Activated T-cell treated with anti-CD3 and anti-CD28 coated beads, Interleukin-2, amount 50 U/mL, for 24 hours (primary cell): Measurements from ENCODE around the gene JAK1.

Experiments used
- DNase-seq: peaks from one replicate; pipeline ENCODE4 v3.0.0-alpha.2; 2020
- H3K27ac Mint-ChIP-seq: 2 replicates; pipeline ENCODE4 v1.8.0; 2020; ENCODE audit warnings: mild to moderate bottlenecking, mixed read lengths
- H3K27me3 Mint-ChIP-seq: 2 replicates; pipeline ENCODE4 v1.8.0; 2020; ENCODE audit warnings: mixed read lengths
- H3K36me3 Mint-ChIP-seq: 2 replicates; pipeline ENCODE4 v1.8.0; 2020; ENCODE audit warnings: low read depth, mixed read lengths
- H3K4me1 Mint-ChIP-seq: 2 replicates; pipeline ENCODE4 v1.8.0; 2020; ENCODE audit warnings: low read depth, mixed read lengths
- H3K4me3 Mint-ChIP-seq: 2 replicates; pipeline ENCODE4 v1.8.0; 2020; ENCODE audit warnings: mild to moderate bottlenecking, moderate library complexity, mixed read lengths
- H3K9me3 Mint-ChIP-seq: 2 replicates; pipeline ENCODE4 v1.8.0; 2020; ENCODE audit warnings: mixed read lengths

Gene JAK1

GRCh38 chr1:64948216-64948615 is 18.1 kb downstream of the JAK1 start:
- peak overlapping the region; percentile 91 for H3K27ac Mint-ChIP-seq
- peaks cover 76% of the 10 kb centered on the region for H3K4me1 Mint-ChIP-seq
- H3K27me3 Mint-ChIP-seq: no peaks in the 10 kb centered on the region
- H3K9me3 Mint-ChIP-seq: no peaks in the 10 kb centered on the region
- peaks cover 10% of the 10 kb centered on the region for H3K36me3 Mint-ChIP-seq
- no peak overlapping the region for H3K4me3 Mint-ChIP-seq
- no peak for DNase-seq

GRCh38 chr1:64946916-64947315 is 19.4 kb downstream of the JAK1 start:
- H3K27ac Mint-ChIP-seq: peak overlapping the region; percentile 62
- H3K4me1 Mint-ChIP-seq: peaks cover 72% of the 10 kb centered on the region
- H3K36me3 Mint-ChIP-seq: peaks cover 11% of the 10 kb centered on the region

GRCh38 chr1:64944913-64945312 is 21.4 kb downstream of the JAK1 start:
- Mint-ChIP-seq H3K36me3 (peaks cover 11% of the 10 kb centered on the region), H3K27ac (no peak overlapping the region), H3K9me3 (no peaks in the 10 kb centered on the region), H3K4me1 (peaks cover 74% of the 10 kb centered on the region), H3K27me3 (no peaks in the 10 kb centered on the region), H3K4me3 (no peak overlapping the region)
- no peak for DNase-seq

More at GRCh38 chr1:64946916-64947315, 19.4 kb downstream of the JAK1 start:
- no peak overlapping the region for H3K4me3 Mint-ChIP-seq
- no peak for DNase-seq
- H3K27me3 Mint-ChIP-seq: no peaks in the 10 kb centered on the region
- no peaks in the 10 kb centered on the region for H3K9me3 Mint-ChIP-seq

- no peak for DNase-seq
- H3K4me3 Mint-ChIP-seq: no peak overlapping the region
- peaks cover 15% of the 10 kb centered on the region for H3K36me3 Mint-ChIP-seq
- H3K4me1 Mint-ChIP-seq: peaks cover 70% of the 10 kb centered on the region
- no peak overlapping the region for H3K27ac Mint-ChIP-seq
- H3K27me3 Mint-ChIP-seq: no peaks in the 10 kb centered on the region
- no peaks in the 10 kb centered on the region for H3K9me3 Mint-ChIP-seq
Observed at GRCh38 chr1:64942675-64943074, 23.7 kb downstream of the JAK1 start.

GRCh38 chr1:64942118-64942517 is 24.2 kb downstream of the JAK1 start:
- no peak for DNase-seq
- H3K9me3 Mint-ChIP-seq: no peaks in the 10 kb centered on the region
- H3K36me3 Mint-ChIP-seq: peaks cover 21% of the 10 kb centered on the region
- peaks cover 70% of the 10 kb centered on the region for H3K4me1 Mint-ChIP-seq
- no peaks in the 10 kb centered on the region for H3K27me3 Mint-ChIP-seq
- peak overlapping the region; percentile 47 for H3K27ac Mint-ChIP-seq
- H3K4me3 Mint-ChIP-seq: no peak overlapping the region

GRCh38 chr1:64941461-64942117 is 24.8 kb downstream of the JAK1 start:
- H3K27ac Mint-ChIP-seq: peak overlapping the region; percentile 47
- peaks cover 21% of the 10 kb centered on the region for H3K36me3 Mint-ChIP-seq
- peaks cover 68% of the 10 kb centered on the region for H3K4me1 Mint-ChIP-seq
- H3K27me3 Mint-ChIP-seq: no peaks in the 10 kb centered on the region
- H3K9me3 Mint-ChIP-seq: no peaks in the 10 kb centered on the region
- no peak overlapping the region for H3K4me3 Mint-ChIP-seq
- no peak for DNase-seq

- peaks cover 16% of the 10 kb centered on the region for H3K36me3 Mint-ChIP-seq
- H3K4me3 Mint-ChIP-seq: no peak overlapping the region
- H3K4me1 Mint-ChIP-seq: peaks cover 74% of the 10 kb centered on the region
- H3K9me3 Mint-ChIP-seq: no peaks in the 10 kb centered on the region
- H3K27me3 Mint-ChIP-seq: no peaks in the 10 kb centered on the region
- DNase-seq: no peak
- peak overlapping the region; percentile 45 for H3K27ac Mint-ChIP-seq
Observed at GRCh38 chr1:64940025-64940424, 26.3 kb downstream of the JAK1 start.

GRCh38 chr1:64938991-64939390 is 27.4 kb downstream of the JAK1 start:
- H3K36me3 Mint-ChIP-seq: peaks cover 16% of the 10 kb centered on the region
- no peak for DNase-seq
- H3K9me3 Mint-ChIP-seq: no peaks in the 10 kb centered on the region
- H3K4me1 Mint-ChIP-seq: peaks cover 77% of the 10 kb centered on the region
- no peak overlapping the region for H3K27ac Mint-ChIP-seq
- no peaks in the 10 kb centered on the region for H3K27me3 Mint-ChIP-seq
- H3K4me3 Mint-ChIP-seq: no peak overlapping the region

GRCh38 chr1:64936956-64937355 is 29.4 kb downstream of the JAK1 start:
- no peak overlapping the region for H3K4me3 Mint-ChIP-seq
- no peaks in the 10 kb centered on the region for H3K9me3 Mint-ChIP-seq
- H3K27me3 Mint-ChIP-seq: no peaks in the 10 kb centered on the region
- H3K36me3 Mint-ChIP-seq: peaks cover 10% of the 10 kb centered on the region
- peaks cover 82% of the 10 kb centered on the region for H3K4me1 Mint-ChIP-seq
- no peak for DNase-seq
- H3K27ac Mint-ChIP-seq: no peak overlapping the region

GRCh38 chr1:64935551-64936155 is 30.7 kb downstream of the JAK1 start:
- H3K4me3 Mint-ChIP-seq: no peak overlapping the region

GRCh38 chr1:64934878-64935275 is 31.5 kb downstream of the JAK1 start:
- Mint-ChIP-seq H3K4me3 (no peak overlapping the region), H3K4me1 (peaks cover 81% of the 10 kb centered on the region), H3K27me3 (no peaks in the 10 kb centered on the region), H3K36me3 (peaks cover 25% of the 10 kb centered on the region), H3K27ac (peak overlapping the region; percentile 42), H3K9me3 (peaks cover 6% of the 10 kb centered on the region)
- DNase-seq: no peak

More at GRCh38 chr1:64935551-64936155, 30.7 kb downstream of the JAK1 start:
- Mint-ChIP-seq H3K4me1 (peaks cover 81% of the 10 kb centered on the region), H3K27me3 (no peaks in the 10 kb centered on the region), H3K36me3 (peaks cover 18% of the 10 kb centered on the region), H3K27ac (peak overlapping the region; percentile 2), H3K9me3 (peaks cover 2% of the 10 kb centered on the region)
- no peak for DNase-seq

GRCh38 chr1:64934115-64934877 is 32.1 kb downstream of the JAK1 start:
- Mint-ChIP-seq H3K27ac (peak overlapping the region; percentile 74), H3K9me3 (peaks cover 9% of the 10 kb centered on the region), H3K36me3 (peaks cover 29% of the 10 kb centered on the region), H3K4me1 (peaks cover 82% of the 10 kb centered on the region), H3K27me3 (no peaks in the 10 kb centered on the region), H3K4me3 (no peak overlapping the region)
- DNase-seq: no peak

- Mint-ChIP-seq H3K9me3 (peaks cover 9% of the 10 kb centered on the region), H3K27me3 (no peaks in the 10 kb centered on the region), H3K36me3 (peaks cover 29% of the 10 kb centered on the region), H3K27ac (peak overlapping the region; percentile 74), H3K4me1 (peaks cover 83% of the 10 kb centered on the region), H3K4me3 (peak overlapping the region; percentile 45)
- no peak for DNase-seq
Observed at GRCh38 chr1:64933296-64934070, 32.9 kb downstream of the JAK1 start.

- Mint-ChIP-seq H3K36me3 (peaks cover 27% of the 10 kb centered on the region), H3K4me3 (peak overlapping the region; percentile 45), H3K27ac (peak overlapping the region; percentile 74), H3K9me3 (peaks cover 9% of the 10 kb centered on the region), H3K4me1 (peaks cover 85% of the 10 kb centered on the region), H3K27me3 (no peaks in the 10 kb centered on the region)
- no peak for DNase-seq
Observed at GRCh38 chr1:64932962-64933295, 33.4 kb downstream of the JAK1 start.
